Cortex of kidney (tissue), 1 donor: ENCODE data around the gene LMO1.

Experiments
- DNase-seq: peaks from one replicate; lab custom pipeline; 2025; lab: John Stamatoyannopoulos, UW

Gene LMO1

DNA sequence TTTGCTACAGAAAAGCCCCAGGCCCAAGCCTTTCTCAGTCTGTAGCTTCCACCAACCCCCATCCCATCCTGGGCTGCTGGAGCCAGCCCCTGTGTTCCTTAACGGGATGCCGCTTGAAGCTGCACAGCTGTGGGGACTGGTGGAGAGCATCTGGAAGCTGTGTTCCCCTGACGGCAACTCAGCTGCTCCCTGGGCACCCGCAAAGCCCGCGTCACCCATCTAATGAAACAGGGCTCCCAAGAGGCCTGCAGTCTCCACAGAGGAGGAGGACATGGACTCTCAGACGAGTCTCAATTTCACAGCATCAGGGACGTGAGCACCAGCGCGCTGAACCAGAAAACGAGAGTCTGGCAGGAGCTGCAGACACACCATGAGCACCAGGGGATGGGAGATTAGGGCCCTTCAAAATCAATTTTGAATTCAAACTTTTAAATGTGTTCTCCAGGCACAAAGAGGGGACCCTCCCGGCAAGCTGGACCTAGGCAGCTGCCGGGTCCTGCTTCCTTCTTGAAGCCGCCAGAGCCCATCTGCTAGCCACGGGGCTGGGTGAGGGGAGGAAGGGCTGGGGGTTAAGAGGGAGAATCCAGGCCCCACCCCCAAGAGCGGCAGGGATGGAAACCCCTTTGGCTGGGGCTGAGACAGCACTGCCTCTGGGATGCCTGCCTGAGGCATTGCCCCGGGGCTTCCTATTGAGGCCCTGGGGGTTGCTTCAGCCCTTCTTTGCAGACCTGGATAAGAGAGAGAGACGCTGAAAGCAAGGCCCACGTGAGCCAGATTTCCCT, 21.0 kb downstream of the LMO1 start:
- DNase-seq = no peak

GRCh38 chr11:8242118-8242475, 21.6 kb downstream of the LMO1 start:
- DNase-seq = no peak

- DNase-seq = no peak
Observed at GRCh38 chr11:8241373-8242117, 22.1 kb downstream of the LMO1 start.

- DNase-seq = no peak
Observed at GRCh38 chr11:8239536-8240228, 24.0 kb downstream of the LMO1 start.

DNA sequence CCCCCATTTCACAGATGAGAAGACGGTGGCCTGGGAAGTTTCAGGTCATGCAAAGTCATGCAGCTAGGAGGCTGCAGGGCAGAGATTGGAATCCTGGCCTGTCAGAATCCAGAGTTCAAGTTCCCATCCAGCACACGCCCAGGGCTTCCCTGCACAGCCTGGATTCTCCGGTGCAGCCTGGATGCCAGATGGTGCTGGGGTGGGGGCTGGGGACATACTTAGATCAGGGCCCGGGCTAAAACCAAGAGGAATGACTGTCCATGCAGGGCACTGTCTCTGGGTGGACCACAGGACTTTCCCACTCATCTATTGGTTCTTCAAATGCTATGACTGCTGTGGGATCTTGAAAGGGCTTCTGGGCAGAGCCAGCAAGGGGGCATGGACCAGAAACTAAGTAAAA, 24.6 kb downstream of the LMO1 start:
- DNase-seq = no peak

DNA sequence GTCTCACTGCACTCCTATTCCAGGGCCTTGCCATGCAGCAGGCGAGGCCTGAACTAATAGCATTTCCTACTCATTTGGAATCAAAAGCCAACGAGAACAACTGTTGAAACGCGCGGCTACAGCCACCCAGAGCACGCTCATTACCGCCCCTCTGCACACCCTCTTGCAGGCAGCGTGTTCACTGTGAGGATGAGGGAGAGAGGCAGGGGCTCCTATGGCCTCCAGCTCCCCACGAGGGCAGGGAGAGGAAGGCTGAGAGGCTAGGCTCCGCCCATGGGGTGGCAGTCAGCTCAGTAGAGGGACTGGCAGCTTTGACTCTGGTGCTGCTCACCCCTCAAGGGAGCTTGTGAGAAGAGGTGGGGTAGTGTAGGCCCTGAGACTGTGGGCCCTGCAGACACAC, 26.2 kb downstream of the LMO1 start:
- no peak for DNase-seq

GRCh38 chr11:8235925-8236324, 27.8 kb downstream of the LMO1 start:
- no peak for DNase-seq

DNA sequence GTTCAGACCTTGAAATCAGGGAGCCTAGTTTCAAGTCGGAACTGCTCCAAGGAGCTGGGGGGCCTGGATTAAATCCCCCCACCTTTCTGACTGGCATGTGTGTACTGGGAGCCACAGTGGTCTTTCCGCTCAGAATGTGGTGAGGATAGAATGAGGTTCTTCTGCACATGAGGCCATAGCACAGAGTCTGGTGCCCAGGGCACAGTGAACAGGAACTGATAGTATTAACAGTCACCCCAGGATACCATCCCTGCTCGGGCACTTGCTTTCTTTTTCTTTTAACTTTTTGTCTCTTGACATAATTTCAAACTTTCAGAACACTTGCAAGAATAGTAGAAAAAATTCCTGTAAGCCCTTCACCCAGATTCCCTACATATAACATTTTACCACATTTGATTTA, 28.8 kb downstream of the LMO1 start:
- DNase-seq = no peak

DNA sequence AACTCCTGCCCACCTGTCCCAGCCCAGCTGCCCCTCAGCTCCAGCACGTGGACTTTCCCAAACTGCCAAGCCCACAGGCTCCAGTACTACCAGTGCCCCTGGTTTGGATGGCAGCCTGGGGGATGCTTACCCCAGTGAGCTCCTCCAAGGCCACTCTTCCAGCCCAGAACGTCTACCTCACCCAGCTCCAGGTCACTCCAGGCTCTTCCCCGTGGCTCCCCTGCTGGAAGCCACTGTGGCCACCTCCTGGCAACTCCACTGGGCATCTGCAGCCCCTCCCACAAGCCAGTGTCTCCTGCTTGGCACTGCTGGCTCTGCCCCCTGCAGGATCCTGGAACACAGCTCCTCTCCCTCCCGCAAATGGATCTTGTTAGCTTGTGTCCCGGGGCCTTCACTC, 29.3 kb downstream of the LMO1 start:
- no peak for DNase-seq

- no peak for DNase-seq
Observed at GRCh38 chr11:8233691-8234424, 29.8 kb downstream of the LMO1 start.

DNA sequence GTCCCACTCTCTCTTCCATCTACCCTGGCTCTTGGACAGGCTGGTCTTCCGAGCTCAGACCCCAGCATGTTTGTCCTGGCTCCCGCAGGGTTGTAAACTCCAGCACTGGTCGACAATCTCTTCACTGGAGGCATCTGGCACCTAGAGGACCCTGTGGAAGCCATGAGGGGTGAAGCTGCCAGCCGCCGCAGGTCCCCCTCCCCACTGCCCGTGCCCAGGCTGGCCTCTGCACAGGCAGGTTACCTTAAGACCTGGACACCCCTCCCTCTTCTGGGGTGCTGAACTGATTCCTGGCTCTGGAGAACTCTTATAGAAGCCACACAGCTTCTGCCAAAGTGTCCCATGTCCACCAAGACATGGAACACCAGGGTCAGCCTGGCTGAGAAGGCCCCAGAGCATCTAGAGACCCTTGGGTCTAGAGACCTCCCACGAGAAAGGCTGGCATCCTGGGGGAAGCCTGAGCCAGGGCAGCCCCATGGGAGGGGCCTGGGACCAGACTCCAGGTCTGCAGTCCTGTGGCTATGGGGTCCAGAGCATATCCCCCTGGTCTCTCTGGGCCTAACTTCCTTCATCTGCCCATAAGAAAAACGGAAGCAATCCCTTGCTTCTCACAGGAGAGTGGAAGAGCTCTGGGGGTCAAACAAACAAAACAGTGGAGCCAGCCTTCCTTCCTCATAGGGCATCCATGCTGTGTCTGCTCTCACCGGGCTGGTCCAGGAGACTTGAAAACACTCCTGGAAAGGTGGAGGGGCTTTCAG, 30.6 kb downstream of the LMO1 start:
- DNase-seq = no peak

- no peak for DNase-seq
Observed at GRCh38 chr11:8232414-8232813, 31.3 kb downstream of the LMO1 start.

GRCh38 chr11:8231979-8232378, 31.7 kb downstream of the LMO1 start:
- no peak for DNase-seq

GRCh38 chr11:8230921-8231847, 32.5 kb downstream of the LMO1 start:
- no peak for DNase-seq

DNA sequence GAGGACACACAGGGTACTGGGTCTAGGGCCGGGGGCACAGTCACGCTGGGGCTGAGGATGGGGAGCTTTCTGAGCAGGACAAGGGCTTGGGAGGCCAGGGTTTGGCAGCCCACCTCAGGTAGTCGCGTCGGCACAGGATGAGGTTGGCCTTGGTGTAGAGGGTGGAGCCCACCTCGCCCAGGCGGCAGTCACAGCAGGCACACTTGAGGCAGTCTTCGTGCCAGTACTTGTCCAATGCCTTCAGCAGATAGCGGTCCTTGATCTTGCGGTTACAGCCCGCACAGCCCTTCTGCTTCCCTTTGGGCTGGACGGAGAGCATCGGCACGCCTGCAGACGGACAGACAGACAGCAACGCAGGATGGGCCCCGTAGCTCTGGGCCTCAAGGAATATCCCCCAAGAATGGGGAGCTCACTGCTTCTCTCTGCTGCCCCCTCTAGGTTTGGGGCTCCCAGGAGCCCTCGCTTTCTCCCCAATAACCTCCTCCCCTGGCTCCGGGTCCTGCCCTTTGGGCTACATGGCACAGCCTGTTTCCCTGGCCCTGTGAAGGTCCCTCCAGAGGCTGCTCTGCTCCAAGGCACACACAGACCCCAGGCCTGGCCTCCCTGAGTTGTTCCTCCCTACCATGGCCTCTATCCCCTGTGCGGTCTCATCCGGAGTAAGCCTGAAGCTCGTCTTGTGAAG, 33.4 kb downstream of the LMO1 start:
- DNase-seq = no peak

- no peak for DNase-seq
Observed at GRCh38 chr11:8229299-8230177, 34.1 kb downstream of the LMO1 start.

GRCh38 chr11:8228231-8228630, 35.4 kb downstream of the LMO1 start:
- DNase-seq = no peak

- DNase-seq = no peak
Observed at GRCh38 chr11:8227156-8228152, 36.2 kb downstream of the LMO1 start.
